ENCODE data around the gene EVA1A.

The EVA1A gene

DNA sequence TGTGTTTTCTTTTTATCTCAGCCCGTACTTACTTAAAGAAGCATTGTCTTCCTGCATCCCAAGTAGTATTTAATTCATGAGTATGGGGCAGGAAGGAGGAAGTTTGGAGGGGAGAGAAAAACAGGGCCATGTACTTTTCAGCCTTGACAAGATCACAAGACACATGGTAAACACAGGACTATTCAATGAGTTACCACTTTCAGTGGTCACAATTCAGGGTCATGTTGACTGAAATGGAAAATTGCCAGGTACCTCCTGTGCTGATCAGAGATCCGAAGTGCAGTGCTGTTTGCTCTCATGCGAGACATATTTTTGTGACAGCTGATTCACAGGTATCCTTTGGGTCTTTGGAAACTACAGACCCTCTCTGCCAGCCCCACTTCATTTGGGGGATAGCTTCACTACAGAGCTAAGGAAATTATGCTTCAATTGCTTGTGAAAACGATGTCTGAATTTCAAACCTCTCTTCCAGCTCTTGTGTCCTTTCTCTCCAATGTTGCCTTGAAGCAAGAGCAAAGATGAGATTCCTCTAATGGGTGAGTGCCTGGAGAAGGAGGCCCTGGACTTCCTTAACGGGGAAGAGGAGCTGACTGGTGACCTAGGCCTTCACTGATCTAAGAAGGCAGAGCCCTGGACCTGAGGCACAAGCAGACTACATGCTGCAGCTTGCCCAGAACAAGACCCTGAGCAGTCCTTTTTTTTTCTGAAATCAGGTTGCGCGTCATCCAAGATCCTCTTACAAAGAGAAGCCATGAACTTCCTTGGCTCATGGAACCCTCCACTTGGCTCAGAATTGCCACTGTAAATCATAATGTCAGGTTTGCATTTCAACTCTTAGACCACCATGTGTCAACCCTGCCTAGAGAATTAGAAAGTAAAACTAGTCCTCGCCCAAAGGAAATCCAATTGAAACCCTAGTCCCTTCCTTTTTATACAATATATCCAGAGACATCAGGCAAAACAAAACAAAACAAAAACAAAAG is 44.1 kb downstream of the EVA1A start:
- TF ChIP-seq ZNF274 (IDR thresholded peaks at IDR 0.05; ENCODE audit: low read depth, low read length): no peak
- no peak overlapping the region for H3K4me3 ChIP-seq (ENCODE audit: low read length)

GRCh38 chr2:75515584-75516368 is 45.0 kb downstream of the EVA1A start:
- TF ChIP-seq ZNF274 (IDR thresholded peaks at IDR 0.05; ENCODE audit: low read depth, low read length): no peak
- no peak overlapping the region for H3K4me3 ChIP-seq (ENCODE audit: low read length)

DNA sequence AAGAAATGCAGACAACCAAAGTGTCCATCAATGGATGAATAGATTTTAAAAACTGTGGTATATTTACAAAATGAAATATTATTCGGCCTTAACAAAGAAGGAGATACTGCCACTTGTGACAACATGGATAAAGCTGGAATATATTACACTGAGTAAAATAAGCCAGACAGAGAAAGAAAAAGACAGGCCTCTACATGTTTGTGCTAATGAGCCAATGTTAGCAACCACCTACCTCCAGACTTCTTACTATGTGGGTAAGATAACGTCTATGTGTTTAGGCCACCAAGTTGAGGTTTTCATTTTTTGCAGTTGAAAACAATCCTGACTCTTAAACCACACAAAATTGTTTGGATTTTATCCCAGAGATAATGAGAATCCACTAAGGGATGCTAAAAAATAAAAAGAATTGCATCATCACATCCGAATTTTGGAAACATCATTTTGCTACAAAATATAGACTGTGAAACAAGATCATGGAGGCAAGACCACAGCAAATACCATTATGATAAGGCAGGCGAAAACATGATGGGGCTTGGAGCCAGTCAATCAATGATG is 47.0 kb downstream of the EVA1A start:
- no peak overlapping the region for H3K4me3 ChIP-seq (ENCODE audit: low read length)
- no peak for TF ChIP-seq ZNF274 (IDR thresholded peaks at IDR 0.05; ENCODE audit: low read depth, low read length)

- no peak for TF ChIP-seq ZNF274 (IDR thresholded peaks at IDR 0.05; ENCODE audit: low read depth, low read length)
- no peak overlapping the region for H3K4me3 ChIP-seq (ENCODE audit: low read length)
Observed at GRCh38 chr2:75512455-75513212, 48.1 kb downstream of the EVA1A start.

DNA sequence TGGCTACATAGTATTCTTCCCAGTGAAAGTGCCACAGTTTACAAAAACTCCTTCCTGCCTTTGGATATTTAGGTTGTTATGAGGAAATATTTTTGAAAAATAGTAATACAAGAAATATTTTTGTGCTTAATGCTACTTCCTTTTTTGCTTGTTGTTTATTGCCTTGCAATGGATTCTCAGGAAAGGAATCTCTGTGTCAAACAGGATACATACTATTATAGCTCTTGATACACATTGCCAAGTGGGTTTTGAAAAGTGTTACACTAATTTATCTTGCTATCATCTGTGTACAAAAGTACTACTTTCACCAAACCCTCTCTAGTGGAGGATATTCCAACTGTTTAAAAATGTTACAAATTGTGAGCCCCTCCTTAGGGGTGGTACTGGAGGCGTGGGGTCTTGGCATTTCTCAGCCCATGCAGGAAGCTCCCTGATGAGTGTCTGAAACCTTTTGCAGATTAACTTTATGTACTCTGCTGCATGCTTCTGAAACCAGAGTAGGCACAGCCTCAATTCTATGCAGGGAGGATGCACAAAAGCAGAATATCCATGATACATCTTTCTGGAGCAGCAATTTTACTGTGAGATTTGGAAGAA is 54.5 kb downstream of the EVA1A start:
- no peak for TF ChIP-seq ZNF274 (IDR thresholded peaks at IDR 0.05; ENCODE audit: low read depth, low read length)
- no peak overlapping the region for H3K4me3 ChIP-seq (ENCODE audit: low read length)

GRCh38 chr2:75505012-75505411 is 55.7 kb downstream of the EVA1A start:
- no peak overlapping the region for H3K4me3 ChIP-seq (ENCODE audit: low read length)
- TF ChIP-seq ZNF274 (IDR thresholded peaks at IDR 0.05; ENCODE audit: low read depth, low read length): no peak

GRCh38 chr2:75503048-75503607 is 57.6 kb downstream of the EVA1A start:
- no peak for TF ChIP-seq ZNF274 (IDR thresholded peaks at IDR 0.05; ENCODE audit: low read depth, low read length)
- no peak overlapping the region for H3K4me3 ChIP-seq (ENCODE audit: low read length)

DNA sequence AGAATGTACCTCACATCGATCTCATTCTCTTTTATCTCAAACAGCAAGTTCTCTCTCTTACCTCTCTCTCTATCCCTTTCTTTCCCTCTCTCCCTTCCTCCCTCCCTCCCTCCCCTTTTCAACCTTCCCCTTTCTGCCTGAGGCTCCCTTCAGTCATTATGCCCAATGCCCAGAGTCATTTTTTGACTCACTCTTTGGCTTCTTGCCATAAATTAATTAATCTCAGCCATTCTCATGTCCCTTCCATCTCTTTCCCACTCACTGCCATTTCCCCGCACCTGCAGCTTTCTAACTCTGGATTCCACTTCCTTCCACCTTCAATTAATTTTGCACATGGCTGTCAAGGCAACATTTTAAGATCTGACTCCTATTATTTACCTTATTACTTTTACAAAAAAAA is 60.1 kb downstream of the EVA1A start:
- no peak overlapping the region for H3K4me3 ChIP-seq (ENCODE audit: low read length)
- TF ChIP-seq ZNF274 (IDR thresholded peaks at IDR 0.05; ENCODE audit: low read depth, low read length): no peak

DNA sequence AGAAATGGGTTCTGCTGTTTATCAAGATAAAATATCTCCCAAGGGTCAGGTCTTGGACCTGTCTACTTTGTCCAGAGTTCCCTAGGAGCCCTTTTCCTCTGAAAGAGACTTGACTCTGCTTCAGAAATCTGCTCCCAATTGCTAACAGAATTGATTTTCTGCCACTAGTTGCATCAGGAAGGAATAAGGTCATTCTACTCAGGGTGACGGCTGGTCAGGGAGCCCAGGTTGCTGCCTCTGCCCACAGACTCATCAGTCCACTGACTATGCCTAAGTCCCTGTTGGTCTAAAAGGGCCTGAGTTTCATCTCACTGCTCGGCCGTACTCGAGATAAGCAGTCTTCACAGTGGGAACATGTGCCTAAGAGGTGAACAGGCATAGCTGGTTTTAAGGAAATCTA is 61.2 kb downstream of the EVA1A start:
- H3K4me3 ChIP-seq (ENCODE audit: low read length): no peak overlapping the region
- TF ChIP-seq ZNF274 (IDR thresholded peaks at IDR 0.05; ENCODE audit: low read depth, low read length): no peak

DNA sequence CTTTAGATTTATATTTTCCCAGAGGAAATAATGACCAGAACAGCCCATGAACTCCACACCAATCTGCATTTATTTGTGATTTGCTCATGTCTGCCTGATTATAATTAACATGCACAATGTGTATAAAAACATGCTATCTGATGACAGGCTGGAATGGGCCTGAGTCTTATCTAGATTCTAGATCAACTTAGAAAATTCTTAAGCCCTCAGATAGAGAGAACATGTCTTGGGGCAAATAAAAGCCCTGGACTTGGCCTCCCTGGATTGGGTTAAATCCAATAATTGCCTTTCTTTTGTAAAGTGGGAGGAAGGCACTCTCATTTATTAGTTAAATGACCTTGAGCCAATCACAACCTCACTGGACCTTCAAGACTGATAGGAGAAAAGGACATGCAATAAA is 61.8 kb downstream of the EVA1A start:
- TF ChIP-seq ZNF274 (IDR thresholded peaks at IDR 0.05; ENCODE audit: low read depth, low read length): no peak

DNA sequence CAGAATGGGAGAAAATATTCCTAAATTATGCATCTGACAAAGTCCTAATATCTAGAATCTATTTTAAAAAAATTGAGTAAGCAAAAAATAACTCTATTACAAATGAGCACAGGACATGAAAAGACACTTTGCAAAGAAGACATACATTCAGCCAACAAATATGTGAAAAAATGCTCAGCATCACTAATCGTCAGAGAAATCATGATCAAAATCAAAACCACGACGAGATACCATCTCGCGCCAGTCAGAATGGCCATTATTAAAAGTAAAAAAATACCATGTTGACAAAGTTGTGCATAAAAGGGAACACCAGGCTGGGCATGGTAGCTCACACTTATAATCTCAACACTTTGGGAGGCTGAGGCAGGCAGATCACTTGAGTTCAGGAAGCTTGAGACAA is 63.5 kb downstream of the EVA1A start:
- H3K4me3 ChIP-seq (ENCODE audit: low read length): no peak overlapping the region
- no peak for TF ChIP-seq ZNF274 (IDR thresholded peaks at IDR 0.05; ENCODE audit: low read depth, low read length)

More for the DNA sequence above, 61.8 kb downstream of the EVA1A start:
- no peak overlapping the region for H3K4me3 ChIP-seq (ENCODE audit: low read length)

- TF ChIP-seq ZNF274 (IDR thresholded peaks at IDR 0.05; ENCODE audit: low read depth, low read length): no peak
- H3K4me3 ChIP-seq (ENCODE audit: low read length): no peak overlapping the region
Observed at GRCh38 chr2:75495862-75496261, 64.9 kb downstream of the EVA1A start.

- no peak for TF ChIP-seq ZNF274 (IDR thresholded peaks at IDR 0.05; ENCODE audit: low read depth, low read length)
- no peak overlapping the region for H3K4me3 ChIP-seq (ENCODE audit: low read length)
Observed at GRCh38 chr2:75494137-75494769, 66.5 kb downstream of the EVA1A start.

Data from GM08714 (cell line).